ENCODE results near the gene HIVEP1.

HIVEP1 gene

DNA sequence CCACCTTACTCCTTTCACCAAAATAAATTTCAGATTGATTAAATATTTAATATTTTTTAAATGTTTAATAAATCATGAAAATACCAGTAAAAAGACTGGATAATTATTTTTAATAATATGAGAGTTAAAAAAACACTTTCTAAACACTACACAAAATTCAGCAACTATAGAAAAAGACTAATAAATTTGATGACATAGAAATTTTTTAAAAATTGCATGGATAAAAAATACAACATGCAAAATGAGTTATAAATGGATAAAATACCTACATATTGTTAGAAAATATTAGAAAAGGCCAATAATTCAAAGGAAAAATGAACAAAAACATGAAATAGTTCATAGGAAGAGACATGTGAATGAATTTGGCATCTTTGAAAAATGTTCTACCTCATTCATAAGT, 177.0 kb downstream of the HIVEP1 start:
- no peak overlapping the region for H3K27ac Mint-ChIP-seq (ENCODE audit: low read depth)
- no peaks in the 10 kb centered on the region for H3K27me3 Mint-ChIP-seq

DNA sequence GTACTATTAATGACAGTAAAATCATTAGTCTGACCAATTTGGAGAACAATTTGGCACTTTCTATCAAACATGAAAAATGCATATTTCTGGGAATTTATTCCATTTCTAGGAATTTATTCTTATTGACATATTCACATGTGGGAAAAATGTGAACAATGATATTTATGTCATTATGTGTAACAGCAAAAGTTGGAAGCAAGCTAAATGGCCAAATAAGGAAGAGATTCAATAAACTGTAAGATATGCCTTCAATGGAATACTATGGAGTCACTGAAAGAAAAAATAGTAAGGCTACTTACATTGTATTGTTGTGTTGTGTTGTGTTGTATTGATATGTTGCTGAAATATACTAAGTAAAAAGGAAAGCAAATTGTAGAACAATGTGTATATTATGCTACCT, 177.5 kb downstream of the HIVEP1 start:
- Mint-ChIP-seq H3K27me3 (no peaks in the 10 kb centered on the region), H3K9me3 (no peaks in the 10 kb centered on the region), H3K4me3 (no peak overlapping the region), H3K4me1 (no peaks in the 10 kb centered on the region), H3K27ac (ENCODE audit: low read depth) (no peak overlapping the region), H3K36me3 (ENCODE audit: insufficient read depth) (peaks cover 2% of the 10 kb centered on the region)
- no peak for ATAC-seq (replicated peaks; ENCODE audit: extremely low read depth, poor library complexity, severe bottlenecking)
- DNase-seq (ENCODE audit: low spot score in 2 of 2) = no peak

More for the DNA sequence above, 177.0 kb downstream of the HIVEP1 start:
- H3K36me3 Mint-ChIP-seq (ENCODE audit: insufficient read depth) = no peaks in the 10 kb centered on the region
- no peak overlapping the region for H3K4me3 Mint-ChIP-seq
- H3K4me1 Mint-ChIP-seq = no peaks in the 10 kb centered on the region
- DNase-seq (ENCODE audit: low spot score in 2 of 2) = no peak
- no peak for ATAC-seq (replicated peaks; ENCODE audit: extremely low read depth, poor library complexity, severe bottlenecking)
- H3K9me3 Mint-ChIP-seq = no peaks in the 10 kb centered on the region

DNA sequence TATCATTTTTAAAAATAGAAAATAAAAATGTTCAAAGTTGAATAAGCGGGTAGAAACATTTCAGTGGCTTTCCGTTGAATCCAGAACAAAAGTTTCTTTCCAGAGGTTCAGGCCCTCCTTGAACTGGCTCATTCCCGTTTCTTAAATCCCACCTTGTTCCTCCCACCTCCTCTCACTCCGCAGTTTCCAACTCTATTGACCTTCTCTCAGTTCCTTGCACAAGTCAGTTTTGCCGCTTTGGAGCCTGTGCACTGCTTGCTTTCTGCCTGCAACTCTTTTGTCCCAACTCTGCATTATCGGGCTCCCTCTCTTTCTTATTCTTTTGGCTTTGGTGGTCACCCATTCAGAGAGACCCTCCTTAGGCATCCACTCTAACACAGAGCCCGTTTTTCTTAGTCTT, 178.1 kb downstream of the HIVEP1 start:
- Mint-ChIP-seq H3K27ac (ENCODE audit: low read depth) (no peak overlapping the region), H3K27me3 (no peaks in the 10 kb centered on the region), H3K4me1 (no peaks in the 10 kb centered on the region), H3K9me3 (no peaks in the 10 kb centered on the region), H3K4me3 (no peak overlapping the region), H3K36me3 (ENCODE audit: insufficient read depth) (peaks cover 2% of the 10 kb centered on the region)
- DNase-seq (ENCODE audit: low spot score in 2 of 2) (no peak), ATAC-seq (replicated peaks; ENCODE audit: extremely low read depth, poor library complexity, severe bottlenecking) (no peak)

DNA sequence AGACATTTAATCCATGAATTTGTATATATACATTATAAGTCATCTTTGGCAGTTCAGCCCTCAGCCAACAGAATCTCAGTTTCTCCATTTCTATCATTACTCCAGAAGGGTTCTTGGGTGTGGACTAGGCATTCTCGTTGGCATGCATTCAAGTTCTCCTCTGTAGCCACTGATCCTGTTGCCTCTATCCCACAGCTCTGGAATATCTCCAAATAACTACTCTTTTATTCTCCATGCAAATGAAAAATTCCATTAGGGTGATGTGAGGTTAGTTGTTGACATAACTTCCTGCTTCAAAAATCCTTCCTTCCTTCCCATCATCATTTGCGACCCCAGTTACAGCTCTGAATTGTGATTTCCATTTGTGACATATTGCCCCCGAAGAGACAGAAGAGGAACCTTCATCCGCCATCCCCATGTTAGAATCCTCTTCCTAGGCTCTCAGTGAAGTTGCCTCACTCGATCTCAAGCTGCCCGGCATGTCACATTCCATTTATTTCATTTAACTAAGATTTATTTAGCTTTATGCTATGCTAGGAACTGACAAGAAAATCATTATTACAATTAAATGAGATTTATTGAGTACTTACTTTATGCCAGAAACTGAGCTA, 184.3 kb downstream of the HIVEP1 start:
- no peak overlapping the region for H3K4me3 Mint-ChIP-seq
- peaks cover 2% of the 10 kb centered on the region for H3K36me3 Mint-ChIP-seq (ENCODE audit: insufficient read depth)
- no peaks in the 10 kb centered on the region for H3K4me1 Mint-ChIP-seq
- H3K27ac Mint-ChIP-seq (ENCODE audit: low read depth) = no peak overlapping the region
- no peaks in the 10 kb centered on the region for H3K9me3 Mint-ChIP-seq
- H3K27me3 Mint-ChIP-seq = no peaks in the 10 kb centered on the region
- ATAC-seq (replicated peaks; ENCODE audit: extremely low read depth, poor library complexity, severe bottlenecking) = no peak
- no peak for DNase-seq (ENCODE audit: low spot score in 2 of 2)

DNA sequence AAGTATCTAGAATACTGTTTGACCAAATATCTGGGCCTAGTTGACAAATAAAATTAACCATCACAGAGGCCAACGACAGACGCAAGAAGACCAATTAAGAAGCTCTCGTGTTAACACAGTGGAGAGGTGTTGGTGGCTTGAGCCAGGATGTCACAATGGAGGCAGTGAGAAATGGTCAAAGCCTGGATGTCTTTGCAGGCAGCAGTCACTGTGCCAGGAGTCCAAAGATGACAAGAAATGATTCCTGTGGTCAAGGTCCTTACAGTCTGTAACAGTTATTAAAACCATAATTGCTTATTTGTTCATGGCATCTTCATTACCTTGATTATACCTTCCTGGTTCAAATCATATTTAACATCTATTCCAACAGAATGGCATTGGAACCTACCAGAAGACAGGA, 186.7 kb downstream of the HIVEP1 start:
- no peak overlapping the region for H3K27ac Mint-ChIP-seq (ENCODE audit: low read depth)
- DNase-seq (ENCODE audit: low spot score in 2 of 2) (no peak), ATAC-seq (replicated peaks; ENCODE audit: extremely low read depth, poor library complexity, severe bottlenecking) (no peak)
- H3K36me3 Mint-ChIP-seq (ENCODE audit: insufficient read depth) = peaks cover 2% of the 10 kb centered on the region
- H3K4me1 Mint-ChIP-seq = no peaks in the 10 kb centered on the region
- no peaks in the 10 kb centered on the region for H3K9me3 Mint-ChIP-seq
- peaks cover 5% of the 10 kb centered on the region for H3K27me3 Mint-ChIP-seq
- H3K4me3 Mint-ChIP-seq = no peak overlapping the region

DNA sequence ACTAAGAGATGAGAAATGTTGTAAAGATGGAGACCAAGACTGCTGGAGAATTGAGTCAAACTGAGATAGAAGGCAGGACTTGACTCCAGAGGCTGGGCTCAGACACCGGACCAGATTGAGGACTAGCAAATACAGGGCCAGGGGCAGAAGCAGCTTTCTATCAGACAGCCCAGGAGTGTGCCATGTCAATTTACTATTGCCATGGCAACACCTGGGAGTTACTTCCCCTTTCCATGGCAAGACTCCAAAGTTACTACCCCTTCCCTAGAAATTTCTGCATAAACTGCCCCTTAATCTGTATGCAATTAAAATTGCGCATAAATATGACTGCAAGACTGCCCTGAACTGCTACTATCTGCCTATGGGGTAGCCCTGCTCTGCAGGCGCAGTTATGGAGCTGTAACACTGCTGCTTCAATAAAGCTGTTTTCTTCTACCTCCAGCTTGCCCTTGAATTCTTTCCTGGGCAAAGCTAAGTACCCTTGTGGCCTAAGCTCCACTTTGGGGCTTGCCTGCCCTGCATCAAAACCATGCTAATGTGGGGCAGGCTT, 188.0 kb downstream of the HIVEP1 start:
- H3K4me1 Mint-ChIP-seq = no peaks in the 10 kb centered on the region
- no peak for ATAC-seq (replicated peaks; ENCODE audit: extremely low read depth, poor library complexity, severe bottlenecking)
- no peaks in the 10 kb centered on the region for H3K9me3 Mint-ChIP-seq
- no peaks in the 10 kb centered on the region for H3K36me3 Mint-ChIP-seq (ENCODE audit: insufficient read depth)
- H3K27ac Mint-ChIP-seq (ENCODE audit: low read depth) = no peak overlapping the region
- no peak overlapping the region for H3K4me3 Mint-ChIP-seq
- H3K27me3 Mint-ChIP-seq = peaks cover 17% of the 10 kb centered on the region
- no peak for DNase-seq (ENCODE audit: low spot score in 2 of 2)

DNA sequence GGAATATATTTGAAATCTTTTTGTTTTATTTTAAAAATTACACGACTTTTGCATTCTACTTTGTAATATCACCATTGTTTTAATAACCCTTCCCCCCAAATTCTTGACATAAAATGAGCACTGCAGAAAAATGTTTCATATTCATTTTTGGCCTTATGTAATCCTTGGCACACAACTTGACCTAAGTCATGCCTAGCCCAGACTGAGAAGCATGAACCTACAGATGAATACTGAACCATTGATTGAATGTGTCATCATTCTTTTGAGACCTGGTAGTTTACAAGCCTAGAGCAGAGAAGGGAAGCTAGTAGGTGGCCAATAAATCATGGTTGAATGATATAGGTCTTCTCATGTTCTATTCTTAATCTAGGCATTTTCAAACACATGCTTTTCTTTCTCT, 188.6 kb downstream of the HIVEP1 start:
- Mint-ChIP-seq H3K4me1 (no peaks in the 10 kb centered on the region), H3K36me3 (ENCODE audit: insufficient read depth) (no peaks in the 10 kb centered on the region), H3K27ac (ENCODE audit: low read depth) (no peak overlapping the region), H3K27me3 (peaks cover 18% of the 10 kb centered on the region), H3K9me3 (no peaks in the 10 kb centered on the region), H3K4me3 (no peak overlapping the region)
- ATAC-seq (replicated peaks; ENCODE audit: extremely low read depth, poor library complexity, severe bottlenecking) (no peak), DNase-seq (ENCODE audit: low spot score in 2 of 2) (no peak)

DNA sequence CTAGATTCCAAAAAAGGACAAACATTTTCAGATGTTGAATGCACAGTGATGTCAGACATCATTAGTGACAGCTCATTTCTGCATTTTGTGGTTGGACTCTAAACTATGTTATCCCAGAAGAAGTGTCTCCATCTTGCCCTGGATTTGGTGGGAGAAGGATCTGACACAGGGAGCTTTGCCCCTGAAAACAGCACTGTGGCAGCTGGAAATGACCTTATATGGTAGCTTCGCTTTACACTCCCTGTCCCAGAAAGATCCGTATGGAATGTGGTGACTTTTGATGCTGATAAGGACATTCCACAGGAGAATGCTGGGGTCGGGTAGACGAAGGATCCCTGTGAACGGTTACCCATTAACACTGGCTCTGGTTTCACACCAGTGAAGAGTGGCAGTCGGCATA, 190.9 kb downstream of the HIVEP1 start:
- H3K27me3 Mint-ChIP-seq = peaks cover 19% of the 10 kb centered on the region
- no peak overlapping the region for H3K4me3 Mint-ChIP-seq
- H3K27ac Mint-ChIP-seq (ENCODE audit: low read depth) = no peak overlapping the region
- no peaks in the 10 kb centered on the region for H3K36me3 Mint-ChIP-seq (ENCODE audit: insufficient read depth)
- DNase-seq (ENCODE audit: low spot score in 2 of 2) (no peak), ATAC-seq (replicated peaks; ENCODE audit: extremely low read depth, poor library complexity, severe bottlenecking) (no peak)
- H3K9me3 Mint-ChIP-seq = no peaks in the 10 kb centered on the region
- no peaks in the 10 kb centered on the region for H3K4me1 Mint-ChIP-seq

DNA sequence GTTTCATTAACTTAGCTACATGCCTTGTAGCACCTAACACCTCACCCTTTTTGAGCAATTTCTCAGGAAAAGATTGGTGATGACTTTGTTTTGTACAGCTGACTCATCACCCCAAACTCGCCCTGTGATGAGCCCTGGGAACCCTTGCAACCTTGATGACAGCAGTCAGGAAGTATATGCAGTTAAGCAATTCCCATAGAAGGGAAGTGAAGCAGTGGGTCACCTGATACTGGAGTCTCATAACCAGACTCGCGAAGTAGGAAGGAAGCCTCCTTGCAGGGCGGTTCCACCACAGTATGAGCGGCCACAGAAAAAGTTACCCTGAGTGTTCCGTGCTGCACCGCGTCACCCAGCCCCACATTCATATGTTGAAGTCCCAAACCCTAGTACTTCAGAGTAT, 196.1 kb downstream of the HIVEP1 start:
- ATAC-seq (replicated peaks; ENCODE audit: extremely low read depth, poor library complexity, severe bottlenecking) (no peak), DNase-seq (ENCODE audit: low spot score in 2 of 2) (no peak)
- H3K4me3 Mint-ChIP-seq = no peak overlapping the region

DNA sequence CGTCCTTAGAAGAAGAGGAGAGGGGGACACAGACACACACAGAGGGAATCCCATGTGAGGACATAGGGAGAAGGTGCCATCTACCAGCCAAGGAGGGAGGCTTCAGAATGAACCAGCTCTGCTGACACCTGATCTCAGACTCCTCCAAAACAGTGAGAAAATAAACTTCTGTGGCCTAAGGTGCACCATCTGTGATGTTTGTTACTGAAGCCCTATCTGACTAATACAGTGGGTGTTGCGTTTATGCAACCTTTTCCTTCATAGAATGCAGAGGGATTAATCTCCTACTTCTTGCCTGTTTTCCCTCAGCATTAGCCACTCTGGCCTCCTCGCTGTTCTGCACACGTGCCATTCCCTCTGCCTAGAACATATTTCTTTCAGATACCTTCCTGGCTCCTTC, 196.6 kb downstream of the HIVEP1 start:
- Mint-ChIP-seq H3K27ac (ENCODE audit: low read depth) (no peak overlapping the region), H3K4me3 (no peak overlapping the region), H3K27me3 (peaks cover 30% of the 10 kb centered on the region), H3K36me3 (ENCODE audit: insufficient read depth) (no peaks in the 10 kb centered on the region), H3K9me3 (no peaks in the 10 kb centered on the region), H3K4me1 (no peaks in the 10 kb centered on the region)
- DNase-seq (ENCODE audit: low spot score in 2 of 2) (no peak), ATAC-seq (replicated peaks; ENCODE audit: extremely low read depth, poor library complexity, severe bottlenecking) (no peak)

More for the DNA sequence above, 196.1 kb downstream of the HIVEP1 start:
- H3K27me3 Mint-ChIP-seq = peaks cover 33% of the 10 kb centered on the region
- H3K36me3 Mint-ChIP-seq (ENCODE audit: insufficient read depth) = no peaks in the 10 kb centered on the region
- no peak overlapping the region for H3K27ac Mint-ChIP-seq (ENCODE audit: low read depth)
- no peaks in the 10 kb centered on the region for H3K9me3 Mint-ChIP-seq
- no peaks in the 10 kb centered on the region for H3K4me1 Mint-ChIP-seq
